Measurements from ENCODE around the gene MYH14.
"Not testable (repeated sequence)": the region's sequence is repeated elsewhere in the genome, so short reads cannot be mapped to it uniquely, and the experiment has no call there.

MYH14 gene

GRCh38 chr19:50222691-50223438 is 19.4 kb downstream of the MYH14 start:
- H3K4me3 ChIP-seq (ENCODE audit: low read depth, low read length) = no peak overlapping the region
- TF ChIP-seq, protein P1, sequence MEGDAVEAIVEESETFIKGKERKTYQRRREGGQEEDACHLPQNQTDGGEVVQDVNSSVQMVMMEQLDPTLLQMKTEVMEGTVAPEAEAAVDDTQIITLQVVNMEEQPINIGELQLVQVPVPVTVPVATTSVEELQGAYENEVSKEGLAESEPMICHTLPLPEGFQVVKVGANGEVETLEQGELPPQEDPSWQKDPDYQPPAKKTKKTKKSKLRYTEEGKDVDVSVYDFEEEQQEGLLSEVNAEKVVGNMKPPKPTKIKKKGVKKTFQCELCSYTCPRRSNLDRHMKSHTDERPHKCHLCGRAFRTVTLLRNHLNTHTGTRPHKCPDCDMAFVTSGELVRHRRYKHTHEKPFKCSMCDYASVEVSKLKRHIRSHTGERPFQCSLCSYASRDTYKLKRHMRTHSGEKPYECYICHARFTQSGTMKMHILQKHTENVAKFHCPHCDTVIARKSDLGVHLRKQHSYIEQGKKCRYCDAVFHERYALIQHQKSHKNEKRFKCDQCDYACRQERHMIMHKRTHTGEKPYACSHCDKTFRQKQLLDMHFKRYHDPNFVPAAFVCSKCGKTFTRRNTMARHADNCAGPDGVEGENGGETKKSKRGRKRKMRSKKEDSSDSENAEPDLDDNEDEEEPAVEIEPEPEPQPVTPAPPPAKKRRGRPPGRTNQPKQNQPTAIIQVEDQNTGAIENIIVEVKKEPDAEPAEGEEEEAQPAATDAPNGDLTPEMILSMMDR (IDR thresholded peaks at IDR 0.05; ENCODE audit: control insufficient read depth, extremely low read depth, insufficient read depth) = no peak
- no peak for DNase-seq (ENCODE audit: low read depth)

DNA sequence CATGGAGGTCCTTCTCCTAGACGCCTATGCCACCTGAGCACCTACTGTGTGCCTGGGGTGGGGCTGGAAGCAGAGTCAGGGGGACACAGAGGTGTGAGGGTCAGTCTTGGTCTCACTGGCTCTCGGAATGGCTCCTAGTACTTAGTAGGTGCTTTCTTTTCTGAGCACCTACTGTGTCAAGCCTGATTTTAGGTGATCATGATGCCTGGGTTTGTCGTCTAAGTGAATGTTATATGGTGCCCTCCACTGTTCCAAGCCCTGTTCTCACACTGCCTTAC is 20.0 kb downstream of the MYH14 start:
- DNase-seq (ENCODE audit: low read depth) = no peak
- TF ChIP-seq, protein P1 (IDR thresholded peaks at IDR 0.05; ENCODE audit: control insufficient read depth, extremely low read depth, insufficient read depth) = no peak
- H3K4me3 ChIP-seq (ENCODE audit: low read depth, low read length) = no peak overlapping the region

DNA sequence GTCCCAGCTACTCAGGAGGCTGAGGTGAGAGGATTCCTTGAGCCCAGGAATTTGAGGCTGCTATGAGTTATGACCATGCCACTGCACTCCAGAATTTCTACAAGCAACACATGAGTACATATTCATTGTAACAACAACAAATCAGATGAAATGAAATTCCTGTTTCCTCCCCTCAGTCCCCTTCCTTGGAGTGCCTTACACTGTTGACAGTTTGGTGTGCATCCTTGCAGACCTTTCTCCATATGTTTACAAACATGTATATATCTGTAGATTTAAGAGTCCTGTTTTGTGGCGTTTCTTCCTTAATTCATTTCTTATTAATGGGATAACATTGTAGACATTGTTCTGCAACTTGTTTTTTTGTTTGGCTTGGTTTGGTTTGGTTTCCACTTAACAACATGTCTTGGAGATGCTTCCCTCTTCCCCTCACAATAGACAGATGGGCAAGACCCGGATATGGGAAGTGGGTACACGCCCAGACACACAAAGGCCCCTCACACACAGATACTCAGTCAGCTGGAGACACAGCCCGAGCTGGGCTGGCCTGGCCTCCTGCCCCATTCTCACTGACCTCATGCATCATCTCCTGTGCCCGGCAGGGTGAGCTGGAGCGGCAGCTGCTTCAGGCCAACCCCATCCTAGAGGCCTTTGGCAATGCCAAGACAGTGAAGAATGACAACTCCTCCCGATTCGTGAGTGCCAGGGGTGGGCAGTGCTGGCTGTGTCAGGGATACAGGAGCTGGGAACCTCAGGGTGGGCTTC is 21.7 kb downstream of the MYH14 start:
- TF ChIP-seq, protein P1 (IDR thresholded peaks at IDR 0.05; ENCODE audit: control insufficient read depth, extremely low read depth, insufficient read depth) = no peak
- no peak for DNase-seq (ENCODE audit: low read depth)
- H3K4me3 ChIP-seq (ENCODE audit: low read depth, low read length) = no peak overlapping the region

DNA sequence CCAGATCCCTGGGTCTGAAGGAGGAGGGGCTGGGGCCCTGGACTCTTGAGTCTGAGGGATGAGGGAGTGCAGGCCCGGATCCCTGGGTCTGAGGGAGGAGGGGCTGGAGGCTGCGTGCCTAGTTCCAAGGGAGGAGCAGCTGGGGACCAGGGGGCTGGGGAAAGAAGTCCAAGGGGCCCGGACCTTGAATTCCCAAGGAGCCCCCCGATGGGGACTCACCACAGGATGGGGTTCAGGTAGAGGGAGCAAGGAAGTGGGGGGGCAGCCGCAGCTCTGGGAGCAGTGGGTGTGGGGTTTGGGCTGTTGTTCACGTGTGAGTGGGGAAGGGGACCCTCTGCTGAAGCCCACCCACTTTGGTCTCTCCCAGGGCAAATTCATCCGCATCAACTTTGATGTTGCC is 23.1 kb downstream of the MYH14 start:
- no peak for DNase-seq (ENCODE audit: low read depth)
- TF ChIP-seq, protein P1 (IDR thresholded peaks at IDR 0.05; ENCODE audit: control insufficient read depth, extremely low read depth, insufficient read depth) = no peak
- no peak overlapping the region for H3K4me3 ChIP-seq (ENCODE audit: low read depth, low read length)

GRCh38 chr19:50228153-50228552 is 24.7 kb downstream of the MYH14 start:
- DNase-seq (ENCODE audit: low read depth); H3K4me3 ChIP-seq (ENCODE audit: low read depth, low read length): not testable (repeated sequence)

DNA sequence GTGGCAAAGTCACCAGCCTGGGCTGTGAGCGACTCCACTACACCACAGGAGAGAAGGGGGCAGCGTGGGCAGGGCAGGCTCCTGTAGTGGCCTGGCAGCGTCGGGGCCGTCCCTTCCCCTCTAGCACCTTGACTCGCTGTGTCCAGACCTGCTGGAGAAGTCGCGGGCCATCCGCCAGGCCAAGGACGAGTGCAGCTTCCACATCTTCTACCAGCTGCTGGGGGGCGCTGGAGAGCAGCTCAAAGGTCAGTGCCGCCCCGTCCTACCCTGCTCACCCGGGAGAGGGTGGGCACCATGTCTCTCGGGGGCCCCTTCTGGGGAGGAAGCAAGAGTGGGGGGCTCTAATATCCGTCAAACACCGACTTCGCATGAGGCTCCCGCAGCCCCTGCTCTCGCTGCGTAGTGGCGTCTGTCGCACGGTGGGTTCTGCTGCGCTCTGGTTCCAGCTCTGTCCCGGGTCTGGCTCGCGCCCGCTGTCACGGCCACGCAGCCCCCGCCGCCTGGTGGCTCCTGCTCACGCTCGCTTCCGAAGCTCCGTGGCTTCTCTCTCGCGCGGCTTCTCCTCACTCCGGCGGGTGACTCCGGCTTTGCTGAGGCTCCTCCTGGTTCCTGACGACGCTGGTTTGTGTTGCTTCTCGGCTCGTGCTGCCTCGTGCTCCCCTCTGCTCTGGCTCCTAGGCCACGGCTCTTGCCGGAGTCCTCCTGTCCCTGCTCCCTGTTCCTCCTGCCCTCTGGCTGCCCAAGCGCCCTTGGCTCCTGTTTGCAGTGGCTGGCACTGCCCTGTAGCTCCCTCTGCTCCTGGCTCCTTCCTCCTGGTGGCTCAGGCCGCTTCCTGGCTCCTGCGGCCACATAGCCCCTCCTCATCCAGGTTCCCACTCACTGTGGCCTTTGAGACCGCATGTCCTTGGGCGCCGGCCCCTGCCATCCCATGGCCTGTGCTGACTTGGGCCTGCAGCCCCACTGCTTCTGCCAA is 27.2 kb downstream of the MYH14 start:
- H3K4me3 ChIP-seq (ENCODE audit: low read depth, low read length) = no peak overlapping the region
- no peak for DNase-seq (ENCODE audit: low read depth)

GRCh38 chr19:50231417-50231816 is 28.0 kb downstream of the MYH14 start:
- DNase-seq (ENCODE audit: low read depth); H3K4me3 ChIP-seq (ENCODE audit: low read depth, low read length): not testable (repeated sequence)

More for the DNA sequence above, 27.2 kb downstream of the MYH14 start:
- TF ChIP-seq, protein P1 (IDR thresholded peaks at IDR 0.05; ENCODE audit: control insufficient read depth, extremely low read depth, insufficient read depth) = no peak
